K562 (cell line): Measurements from ENCODE around the gene MDN1. TPM values are rescaled to one million over a fixed set of nuclear protein-coding genes. Genes with fewer than 3 reads are reported as not detected.

Source experiments
- ARID1B ChIP-seq: fragments of 450-650 bp; IDR thresholded peaks from 2 replicates; pipeline ENCODE4 v1.6.1; 2016; ENCODE audit warnings: antibody characterized with exemption, mild to moderate bottlenecking, inconsistent platforms
- ASH1L ChIP-seq: fragments of 450-650 bp; IDR thresholded peaks from 2 replicates; pipeline ENCODE4 v1.6.1; 2018; ENCODE audit warnings: borderline replicate concordance, mild to moderate bottlenecking, low read depth; ENCODE audit not compliant: partially characterized antibody
- BCL6 ChIP-seq: fragments of 250-450 bp; sonication (Bioruptor Pico); IDR thresholded peaks from 2 replicates; pipeline ENCODE4 v1.4.0; 2020
- ELF1 ChIP-seq: fragments of 200-800 bp; sonication (Bioruptor generic); IDR thresholded peaks from 2 replicates; pipeline ENCODE4 v1.6.1; 2016; ENCODE audit warnings: missing genetic modification characterization, missing compliant biosample characterization
- FOXK1 ChIP-seq: sonication (generic); formaldehyde crosslinking; IDR thresholded peaks from 2 replicates; pipeline ENCODE4 v1.8.0; 2022; ENCODE audit warnings: missing genetic modification reagents, mild to moderate bottlenecking, borderline replicate concordance
- MYBL2 ChIP-seq, 2 experiments: fragments of 450-650 bp in 1 of 2; sonication (generic) in 1 of 2; formaldehyde crosslinking in 1 of 2; IDR thresholded peaks; 2 replicates each; pipeline versions ENCODE4 v1.6.1 to v1.8.1; 2017 to 2022; ENCODE audit warnings: borderline replicate concordance in 1 of 2, inconsistent platforms in 1 of 2, low read depth in 1 of 2, mild to moderate bottlenecking in 1 of 2, missing genetic modification reagents in 1 of 2, moderate library complexity in 1 of 2
- NUFIP1 ChIP-seq: fragments of 450-650 bp; IDR thresholded peaks from 2 replicates; pipeline ENCODE4 v1.6.1; 2018; ENCODE audit not compliant: partially characterized antibody
- SAP30 ChIP-seq: fragments of 200-600 bp; sonication (generic); IDR thresholded peaks from 2 replicates; pipeline ENCODE4 v1.6.1; 2012; ENCODE audit warnings: borderline replicate concordance, low read depth, mild to moderate bottlenecking, moderate library complexity, low read length, control low read depth, inconsistent platforms; ENCODE audit not compliant: insufficient read depth, poor library complexity, severe bottlenecking
- STAT6 ChIP-seq: sonication (generic); formaldehyde crosslinking; IDR thresholded peaks from 2 replicates; pipeline ENCODE4 v1.8.1; 2023; ENCODE audit warnings: mild to moderate bottlenecking, missing genetic modification reagents
- TFAM ChIP-seq: fragments of 250-450 bp; sonication (Bioruptor Pico); conservative IDR thresholded peaks from 2 replicates; pipeline ENCODE4 v1.5.0; 2021; ENCODE audit warnings: mild to moderate bottlenecking, moderate library complexity
- ZFP1 ChIP-seq: fragments of 450-650 bp; formaldehyde crosslinking; IDR thresholded peaks from 2 replicates; pipeline ENCODE4 v1.4.0; 2020; ENCODE audit warnings: mild to moderate bottlenecking, mixed read lengths
- ZHX1 ChIP-seq: fragments of 150-350 bp; conservative IDR thresholded peaks from 2 replicates; pipeline ENCODE4 v1.6.1; 2014; ENCODE audit warnings: low read length
- ZNF134 ChIP-seq: fragments of 250-450 bp; sonication (Bioruptor Pico); conservative IDR thresholded peaks from 2 replicates; pipeline ENCODE4 v1.4.0; 2020
- ZNF384 ChIP-seq: IDR thresholded peaks from 2 replicates; pipeline ENCODE4 v1.6.1; 2012; ENCODE audit warnings: low read depth, low read length, improper control_type of control experiment
- ZNF77 ChIP-seq: fragments of 250-450 bp; sonication (Bioruptor Pico); IDR thresholded peaks from 2 replicates; pipeline ENCODE4 v1.5.0; 2020
- polyA plus RNA-seq, 8 experiments: library from polyadenylated mRNA; depleted of rRNA in 4 of 8; stranded (reverse) in 5 of 8; unstranded in 3 of 8; fragments of >200 nt; fragmentation: Nextera tagmentation in 2 of 8; fragmentation: Illumina TruSeq in 1 of 8; extraction: Ambion mirVana in 2 of 8; extraction: Trizol in 1 of 8; gene quantifications; 2 replicates each; pipeline versions ENCODE4 v1.2.1 to v1.2.3, GENCODE V29; 2011 to 2014; ENCODE audit warnings: inconsistent platforms in 1 of 8, missing spikeins in 1 of 8
- total RNA-seq, 7 experiments: library from RNA; depleted of rRNA in 6 of 7; stranded (reverse); fragments of >200 nt in 6 of 7; fragmentation: Illumina TruSeq in 2 of 7; extraction: Trizol in 2 of 7; gene quantifications; 2 replicates each; pipeline versions ENCODE4 v1.2.1 to v1.2.3, GENCODE V29; 2011 to 2021; ENCODE audit warnings: low replicate concordance in 1 of 7
- TF ChIP-seq, protein P1 (sequence below): fragments of 250-450 bp; sonication (Bioruptor Pico); IDR thresholded peaks from 2 replicates; pipeline ENCODE4 v1.9.0; 2021; ENCODE audit warnings: mild to moderate bottlenecking
- TF ChIP-seq, protein P2 (sequence below): fragments of 450-650 bp; conservative IDR thresholded peaks from 2 replicates; pipeline ENCODE4 v1.6.1; 2016; ENCODE audit warnings: missing genetic modification characterization, low read depth, mild to moderate bottlenecking, control low read depth, missing compliant biosample characterization
- TF ChIP-seq, protein P3 (sequence below): sonication (generic); formaldehyde crosslinking; IDR thresholded peaks from 2 replicates; pipeline ENCODE4 v1.4.0; 2020; ENCODE audit warnings: mild to moderate bottlenecking, missing genetic modification reagents

Gene MDN1
- total and polyA plus RNA-seq, 9 of the 15 experiments (the other 6 are each of a cell fraction or from before 2014, with no cell fraction given): 25.6 to 93.6 (median 43.0) TPM

- TF ChIP-seq MYBL2 (IDR thresholded peaks at IDR 0.05; ENCODE audit: low read depth) (no peak), MYBL2 (CRISPR knock-in tag; IDR thresholded peaks at IDR 0.05; ENCODE audit: borderline replicate concordance) (no peak), ASH1L (no peak), FOXK1 (CRISPR knock-in tag) (no peak; the same call in 1 of the 2 replicates), ZNF134 (no peak), ZFP1 (no peak), NUFIP1 (no peak), STAT6 (CRISPR knock-in tag) (no peak), BCL6 (no peak), ZNF384 (no peak), ELF1 (tag) (peak; percentile 67), ARID1B (no peak), ZNF77 (CRISPR knock-in tag) (no peak), SAP30 (peak; percentile 99), TFAM (no peak), ZHX1 (no peak)
- TF ChIP-seq, protein P1, sequence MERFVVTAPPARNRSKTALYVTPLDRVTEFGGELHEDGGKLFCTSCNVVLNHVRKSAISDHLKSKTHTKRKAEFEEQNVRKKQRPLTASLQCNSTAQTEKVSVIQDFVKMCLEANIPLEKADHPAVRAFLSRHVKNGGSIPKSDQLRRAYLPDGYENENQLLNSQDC (CRISPR knock-in tag): no peak
- TF ChIP-seq, protein P2, sequence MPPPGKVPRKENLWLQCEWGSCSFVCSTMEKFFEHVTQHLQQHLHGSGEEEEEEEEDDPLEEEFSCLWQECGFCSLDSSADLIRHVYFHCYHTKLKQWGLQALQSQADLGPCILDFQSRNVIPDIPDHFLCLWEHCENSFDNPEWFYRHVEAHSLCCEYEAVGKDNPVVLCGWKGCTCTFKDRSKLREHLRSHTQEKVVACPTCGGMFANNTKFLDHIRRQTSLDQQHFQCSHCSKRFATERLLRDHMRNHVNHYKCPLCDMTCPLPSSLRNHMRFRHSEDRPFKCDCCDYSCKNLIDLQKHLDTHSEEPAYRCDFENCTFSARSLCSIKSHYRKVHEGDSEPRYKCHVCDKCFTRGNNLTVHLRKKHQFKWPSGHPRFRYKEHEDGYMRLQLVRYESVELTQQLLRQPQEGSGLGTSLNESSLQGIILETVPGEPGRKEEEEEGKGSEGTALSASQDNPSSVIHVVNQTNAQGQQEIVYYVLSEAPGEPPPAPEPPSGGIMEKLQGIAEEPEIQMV: no peak
- TF ChIP-seq, protein P3, sequence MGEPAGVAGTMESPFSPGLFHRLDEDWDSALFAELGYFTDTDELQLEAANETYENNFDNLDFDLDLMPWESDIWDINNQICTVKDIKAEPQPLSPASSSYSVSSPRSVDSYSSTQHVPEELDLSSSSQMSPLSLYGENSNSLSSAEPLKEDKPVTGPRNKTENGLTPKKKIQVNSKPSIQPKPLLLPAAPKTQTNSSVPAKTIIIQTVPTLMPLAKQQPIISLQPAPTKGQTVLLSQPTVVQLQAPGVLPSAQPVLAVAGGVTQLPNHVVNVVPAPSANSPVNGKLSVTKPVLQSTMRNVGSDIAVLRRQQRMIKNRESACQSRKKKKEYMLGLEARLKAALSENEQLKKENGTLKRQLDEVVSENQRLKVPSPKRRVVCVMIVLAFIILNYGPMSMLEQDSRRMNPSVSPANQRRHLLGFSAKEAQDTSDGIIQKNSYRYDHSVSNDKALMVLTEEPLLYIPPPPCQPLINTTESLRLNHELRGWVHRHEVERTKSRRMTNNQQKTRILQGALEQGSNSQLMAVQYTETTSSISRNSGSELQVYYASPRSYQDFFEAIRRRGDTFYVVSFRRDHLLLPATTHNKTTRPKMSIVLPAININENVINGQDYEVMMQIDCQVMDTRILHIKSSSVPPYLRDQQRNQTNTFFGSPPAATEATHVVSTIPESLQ (CRISPR knock-in tag): no peak
Observed at GRCh38 chr6:89819336-89820130, at the start of gene MDN1 (continued).
